Right atrium auricular region (tissue), 2 donors: ENCODE results near the gene FKBP1C. TPM values are rescaled to one million over a fixed set of nuclear protein-coding genes. Genes with fewer than 3 reads are reported as not detected.

Experiments
- DNase-seq: peaks from one replicate; pipeline ENCODE4 v3.0.0-alpha.2; 2019; ENCODE audit warnings: low spot score
- H3K27ac ChIP-seq, 2 donors: fragments of 200-600 bp; sonication (generic); 1 replicate in 1 of 2; 2 replicates in 1 of 2; pipeline ENCODE4 v1.5.1; 2016 to 2019
- H3K27me3 ChIP-seq, 2 donors: fragments of 200-600 bp; sonication (generic); one replicate each; pipeline versions ENCODE4 v1.5.1 to v1.6.0; 2017 to 2019
- H3K36me3 ChIP-seq: fragments of 200-600 bp; sonication (generic); one replicate; pipeline ENCODE4 v1.5.1; 2016
- H3K4me1 ChIP-seq, 2 donors: fragments of 200-600 bp; sonication (generic); one replicate each; pipeline versions ENCODE4 v1.5.1 to v1.6.0; 2017 to 2019
- H3K4me3 ChIP-seq, 2 donors: fragments of 200-600 bp; sonication (generic); 1 replicate in 1 of 2; 2 replicates in 1 of 2; pipeline ENCODE4 v1.5.1; 2017 to 2019; ENCODE audit warnings: mild to moderate bottlenecking in 1 of 2, moderate library complexity in 1 of 2
- H3K9me3 ChIP-seq, 2 donors: fragments of 200-600 bp; sonication (generic); one replicate each; pipeline ENCODE4 v1.5.1; 2019
- total RNA-seq, 2 donors: library from RNA; depleted of rRNA; stranded (reverse); fragments of >200 nt; gene quantifications; one replicate each; pipeline ENCODE4 v1.1.0, GENCODE V29; 2016
- TF ChIP-seq, protein P1 (sequence below), 2 donors: fragments of 200-600 bp; sonication (generic); IDR thresholded peaks; one replicate each; pipeline ENCODE4 v1.5.1; 2019; ENCODE audit warnings: antibody characterized with exemption in 2 of 2

The FKBP1C gene
- total RNA-seq, 2 donors from 2014 or later = 0.35 TPM; not detected in 1

DNA sequence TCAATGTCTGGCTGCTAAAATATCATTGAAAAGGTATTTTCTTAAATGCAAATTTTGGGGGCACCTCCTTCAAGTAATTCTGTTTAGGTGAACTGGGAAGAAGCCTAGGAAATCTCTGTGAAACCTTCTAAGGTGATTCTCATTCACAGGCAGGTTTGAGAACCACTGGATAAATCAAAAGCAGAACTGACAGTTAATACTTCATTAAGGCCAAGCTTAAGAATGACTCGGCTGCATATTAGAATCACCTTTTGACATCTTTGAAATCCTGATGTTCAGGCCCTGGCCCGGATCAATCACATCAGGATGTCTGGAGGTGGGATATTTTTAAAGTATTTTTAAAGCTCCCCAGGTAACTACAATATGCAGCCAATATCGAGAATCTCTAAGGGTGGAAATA lies 50.6 kb downstream of the FKBP1C start:
- H3K27me3 ChIP-seq = no peaks in the 10 kb centered on the region
- TF ChIP-seq, protein P1, sequence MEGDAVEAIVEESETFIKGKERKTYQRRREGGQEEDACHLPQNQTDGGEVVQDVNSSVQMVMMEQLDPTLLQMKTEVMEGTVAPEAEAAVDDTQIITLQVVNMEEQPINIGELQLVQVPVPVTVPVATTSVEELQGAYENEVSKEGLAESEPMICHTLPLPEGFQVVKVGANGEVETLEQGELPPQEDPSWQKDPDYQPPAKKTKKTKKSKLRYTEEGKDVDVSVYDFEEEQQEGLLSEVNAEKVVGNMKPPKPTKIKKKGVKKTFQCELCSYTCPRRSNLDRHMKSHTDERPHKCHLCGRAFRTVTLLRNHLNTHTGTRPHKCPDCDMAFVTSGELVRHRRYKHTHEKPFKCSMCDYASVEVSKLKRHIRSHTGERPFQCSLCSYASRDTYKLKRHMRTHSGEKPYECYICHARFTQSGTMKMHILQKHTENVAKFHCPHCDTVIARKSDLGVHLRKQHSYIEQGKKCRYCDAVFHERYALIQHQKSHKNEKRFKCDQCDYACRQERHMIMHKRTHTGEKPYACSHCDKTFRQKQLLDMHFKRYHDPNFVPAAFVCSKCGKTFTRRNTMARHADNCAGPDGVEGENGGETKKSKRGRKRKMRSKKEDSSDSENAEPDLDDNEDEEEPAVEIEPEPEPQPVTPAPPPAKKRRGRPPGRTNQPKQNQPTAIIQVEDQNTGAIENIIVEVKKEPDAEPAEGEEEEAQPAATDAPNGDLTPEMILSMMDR (IDR thresholded peaks at IDR 0.05) = no peak

More for the DNA sequence above, 50.6 kb downstream of the FKBP1C start:
- no peaks in the 10 kb centered on the region for H3K9me3 ChIP-seq
- no peak overlapping the region for H3K4me3 ChIP-seq
- no peaks in the 10 kb centered on the region for H3K36me3 ChIP-seq
- DNase-seq = no peak
- no peak overlapping the region for H3K27ac ChIP-seq
- H3K4me1 ChIP-seq = no peaks in the 10 kb centered on the region

Other genes with a start within 250 kb of the FKBP1C start
- not detected for gene LGSN, start 108.5 kb downstream of the FKBP1C start, total RNA-seq